ENCODE data around the gene SCGB1C1. TPM values are rescaled to one million over a fixed set of nuclear protein-coding genes. Genes with fewer than 3 reads are reported as not detected.
A peak's percentile ranks its signal among the peaks of the same experiment; 100 is the strongest.

SCGB1C1 gene
- total and polyA plus RNA-seq, 2 donors (not counting 1 experiment from before 2014, with no cell fraction given), result not detected

DNA sequence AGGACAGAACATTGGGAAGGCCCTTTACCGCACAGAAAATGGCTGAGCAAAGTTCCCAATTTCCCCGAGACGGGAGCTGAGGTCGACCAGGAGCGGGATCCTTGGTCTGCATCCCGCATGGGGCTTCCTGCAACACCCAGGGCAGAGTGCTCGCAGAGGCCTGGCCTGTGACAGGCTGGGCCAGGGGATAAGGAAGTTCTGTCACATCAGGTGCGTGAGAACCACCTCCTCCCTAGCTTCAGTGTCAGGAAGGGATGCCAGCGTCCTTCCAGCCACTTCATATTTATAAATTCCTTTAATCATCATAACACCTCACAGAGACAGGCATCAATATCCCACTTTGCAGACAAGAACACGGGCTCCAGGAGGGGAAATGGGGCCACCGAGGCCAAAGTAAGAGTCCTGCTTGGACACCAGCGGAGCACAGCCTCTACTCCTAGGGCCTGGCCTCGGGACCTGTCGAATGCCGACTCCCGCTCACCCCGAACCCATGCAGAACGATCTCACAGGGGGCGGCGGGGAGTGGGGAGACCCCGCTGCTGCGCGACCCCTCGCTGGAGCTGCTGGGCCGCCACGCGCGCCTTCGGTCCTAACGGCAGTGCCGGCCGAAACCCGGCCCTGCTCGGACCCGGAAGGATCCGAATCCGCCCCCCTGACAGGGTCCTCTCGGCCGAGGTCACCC lies 13.8 kb downstream of the SCGB1C1 start:
- DNase-seq (no peak), ATAC-seq (ENCODE audit: low read depth) (no peak)
- TF ChIP-seq, protein P1, sequence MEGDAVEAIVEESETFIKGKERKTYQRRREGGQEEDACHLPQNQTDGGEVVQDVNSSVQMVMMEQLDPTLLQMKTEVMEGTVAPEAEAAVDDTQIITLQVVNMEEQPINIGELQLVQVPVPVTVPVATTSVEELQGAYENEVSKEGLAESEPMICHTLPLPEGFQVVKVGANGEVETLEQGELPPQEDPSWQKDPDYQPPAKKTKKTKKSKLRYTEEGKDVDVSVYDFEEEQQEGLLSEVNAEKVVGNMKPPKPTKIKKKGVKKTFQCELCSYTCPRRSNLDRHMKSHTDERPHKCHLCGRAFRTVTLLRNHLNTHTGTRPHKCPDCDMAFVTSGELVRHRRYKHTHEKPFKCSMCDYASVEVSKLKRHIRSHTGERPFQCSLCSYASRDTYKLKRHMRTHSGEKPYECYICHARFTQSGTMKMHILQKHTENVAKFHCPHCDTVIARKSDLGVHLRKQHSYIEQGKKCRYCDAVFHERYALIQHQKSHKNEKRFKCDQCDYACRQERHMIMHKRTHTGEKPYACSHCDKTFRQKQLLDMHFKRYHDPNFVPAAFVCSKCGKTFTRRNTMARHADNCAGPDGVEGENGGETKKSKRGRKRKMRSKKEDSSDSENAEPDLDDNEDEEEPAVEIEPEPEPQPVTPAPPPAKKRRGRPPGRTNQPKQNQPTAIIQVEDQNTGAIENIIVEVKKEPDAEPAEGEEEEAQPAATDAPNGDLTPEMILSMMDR (IDR thresholded peaks at IDR 0.05), result no peak
- no peak for TF ChIP-seq EZH2 (IDR thresholded peaks at IDR 0.05; ENCODE audit: borderline replicate concordance, insufficient read depth, low read depth, low read length, poor library complexity, severe bottlenecking)
- ChIA-PET POLR2A (interaction anchor here (0.5 to 3.2 kb wide), 20 partner anchors 23 to 1177 kb away, joined by 3 to 25 read pairs (median 4); partner anchors contain the start of genes IFITM2, LRRC56, PGGHG and PNPLA2), CTCF (interaction anchor here (0.5 to 4.0 kb wide), 14 partner anchors 31 to 425 kb away, joined by 3 to 33 read pairs (median 4); partner anchors contain the start of gene PTDSS2)
- 3% methylated on average over 39 of the region's 39 CpGs for WGBS (ENCODE audit: insufficient coverage)
- Histone ChIP-seq H3K79me2 (ENCODE audit: control insufficient read depth, insufficient read depth, low read length) (peaks cover 73% of the 10 kb centered on the region), H3K36me3 (replicated peaks in 1 of 2; ENCODE audit: control extremely low read depth in 1 of 2, control insufficient read depth in 1 of 2, extremely low read depth in 1 of 2, insufficient read depth in 2 of 2, low read length in 1 of 2) (peaks cover 0 to 48% of the 10 kb centered on the region in 2 experiments), H3K4me3 (ENCODE audit: control extremely low read depth in 1 of 5, extremely low read depth in 1 of 5, insufficient read depth in 1 of 5, low read depth in 2 of 5, low read length in 4 of 5) (peak overlapping the region; percentile 43 to 98 (median 89)), H3K27me3 (replicated peaks in 1 of 4; ENCODE audit: control extremely low read depth in 1 of 4, control insufficient read depth in 3 of 4, insufficient read depth in 4 of 4, low read length in 3 of 4) (no peaks in the 10 kb centered on the region), H3K4me2 (replicated peaks; ENCODE audit: low read depth, low read length, poor library complexity, severe bottlenecking) (peak overlapping the region; percentile 98), H4K20me1 (ENCODE audit: control insufficient read depth, insufficient read depth, low read length, poor library complexity, severe bottlenecking) (peaks cover 80% of the 10 kb centered on the region), H3K9me3 (ENCODE audit: control extremely low read depth in 1 of 3, control insufficient read depth in 2 of 3, insufficient read depth in 1 of 3, low read length in 2 of 3) (no peaks in the 10 kb centered on the region), H2AFZ (ENCODE audit: insufficient read depth, low read depth, low read length, poor library complexity, severe bottlenecking) (peak overlapping the region; percentile 64), H3K4me1 (ENCODE audit: control insufficient read depth in 2 of 2, insufficient read depth in 2 of 2, low read length in 2 of 2) (peaks cover 26 to 44% of the 10 kb centered on the region in 2 donors), H3K9ac (ENCODE audit: low read length) (peak overlapping the region; percentile 93), H3K27ac (ENCODE audit: low read length in 2 of 2) (peak overlapping the region; percentile 71 to 96)
- H3K27ac Mint-ChIP-seq, result peak overlapping the region; percentile 100
- peak overlapping the region; percentile 98 for H3K4me3 Mint-ChIP-seq
- H3K4me1 Mint-ChIP-seq, result peaks cover 60% of the 10 kb centered on the region
- H3K9me3 Mint-ChIP-seq (ENCODE audit: insufficient read depth), result no peaks in the 10 kb centered on the region
- intact Hi-C loops (cut with micrococcal nuclease), result loop anchor here (1.0 to 5.0 kb wide), 7 partner anchors 30 to 591 kb away; partner anchors contain the start of genes HRAS, LRRC56, PSMD13 and SIRT3
- H3K27me3 Mint-ChIP-seq, result no peaks in the 10 kb centered on the region
